HepG2 (cell line): ENCODE data around the gene LUM. TPM values are rescaled to one million over a fixed set of nuclear protein-coding genes. Genes with fewer than 3 reads are reported as not detected.

Source experiments
- ATAC-seq: fragments of 200-7000 bp; cut with Tn5 transposase; 3 replicates; pipeline ENCODE4 v1.9.1; 2020; ENCODE audit warnings: mild to moderate bottlenecking, moderate library complexity
- BruUV-seq: library from RNA; stranded (reverse); fragments of 400-500 nt; replicated peaks from 2 replicates; lab custom pipeline; 2021; lab: Mats Ljungman, UMichigan
- CTCF ChIA-PET: fragments of 300-600 bp; formaldehyde crosslinking; extraction: SDS; loops from one replicate; lab custom pipeline; 2021; ENCODE audit warnings: low total read pairs, inconsistent platforms, low intra/inter-chr PET ratio; lab: Yijun Ruan, JAX
- POLR2A ChIA-PET: fragments of 350-600 bp; sonication (Branson Sonifier 250); formaldehyde crosslinking; loops from one replicate; lab custom pipeline; 2020; ENCODE audit warnings: antibody characterized with exemption, inconsistent platforms; lab: Yijun Ruan, JAX
- DNase-seq: peaks from one replicate; pipeline ENCODE4 v3.0.0-alpha.2; 2015; ENCODE audit warnings: low spot score
- FAIRE-seq: peaks from 3 replicates; lab custom pipeline; 2011; peaks lifted over from hg19 to GRCh38; lab: Jason Lieb, UNC
- H2AFZ ChIP-seq: one replicate; pipeline ENCODE4 v1.6.1; 2011; ENCODE audit warnings: low read length, inconsistent platforms
- H3K27ac ChIP-seq: fragments of 300-600 bp; 3 replicates; pipeline ENCODE4 v1.8.0; 2011; ENCODE audit warnings: mixed run types, mild to moderate bottlenecking, mixed read lengths, low read length, inconsistent platforms; ENCODE audit not compliant: insufficient read depth; ENCODE audit errors: extremely low read length
- H3K27me3 ChIP-seq, 2 experiments: fragments of 200-600 bp in 1 of 2; 2 replicates in 1 of 2; 3 replicates in 1 of 2; pipeline versions ENCODE4 v1.6.0 to v1.8.0; 2011; ENCODE audit warnings: low read length in 2 of 2, mild to moderate bottlenecking in 2 of 2, moderate library complexity in 2 of 2, inconsistent platforms in 1 of 2; ENCODE audit not compliant: insufficient read depth in 2 of 2, control insufficient read depth in 1 of 2
- H3K36me3 ChIP-seq, 2 experiments: fragments of 200-600 bp in 1 of 2; replicated peaks in 1 of 2; 2 replicates in 1 of 2; 3 replicates in 1 of 2; pipeline versions ENCODE4 v1.5.1 to v1.8.0; 2011; ENCODE audit warnings: low read length in 2 of 2, inconsistent platforms in 1 of 2; ENCODE audit not compliant: insufficient read depth in 2 of 2, control insufficient read depth in 1 of 2
- H3K4me1 ChIP-seq: 2 replicates; pipeline ENCODE4 v1.5.1; 2012; ENCODE audit warnings: low read length, inconsistent platforms; ENCODE audit not compliant: insufficient read depth
- H3K4me2 ChIP-seq: 2 replicates; pipeline ENCODE4 v1.6.0; 2011; ENCODE audit warnings: low read depth, low read length, inconsistent platforms
- H3K4me3 ChIP-seq, 3 experiments: fragments of 200-600 bp in 1 of 3; sonication (generic), shearing (Covaris generic) in 1 of 3; replicated peaks in 1 of 3; 2 replicates each; pipeline ENCODE4 v1.5.1; 2011 to 2016; ENCODE audit warnings: low read length in 3 of 3, inconsistent platforms in 2 of 3, low read depth in 2 of 3, mild to moderate bottlenecking in 2 of 3, control low read depth in 1 of 3, mixed read lengths in 1 of 3; ENCODE audit not compliant: insufficient read depth in 1 of 3
- H3K79me2 ChIP-seq: one replicate; pipeline ENCODE4 v1.6.1; 2011; ENCODE audit warnings: low read length, inconsistent platforms; ENCODE audit not compliant: insufficient read depth
- H3K9ac ChIP-seq: 2 replicates; pipeline ENCODE4 v1.6.0; 2011; ENCODE audit warnings: mild to moderate bottlenecking, low read depth, low read length, inconsistent platforms; ENCODE audit not compliant: insufficient read depth
- H3K9me3 ChIP-seq: 2 replicates; pipeline ENCODE4 v1.5.1; 2012; ENCODE audit warnings: mild to moderate bottlenecking, low read length
- H4K20me1 ChIP-seq: 2 replicates; pipeline ENCODE4 v1.6.0; 2011; ENCODE audit warnings: inconsistent platforms, mild to moderate bottlenecking, low read length, moderate library complexity; ENCODE audit not compliant: insufficient read depth
- BHLHE40 ChIP-seq: IDR thresholded peaks from 2 replicates; pipeline ENCODE4 v1.6.1; 2011; ENCODE audit warnings: low read length, improper control_type of control experiment
- CHD2 ChIP-seq: IDR thresholded peaks from 2 replicates; pipeline ENCODE4 v1.6.1; 2011; ENCODE audit warnings: low read depth, low read length, improper control_type of control experiment
- DR1 ChIP-seq: sonication (generic); formaldehyde crosslinking; IDR thresholded peaks from 2 replicates; pipeline ENCODE4 v1.8.0; 2021; ENCODE audit warnings: mild to moderate bottlenecking, missing genetic modification reagents, inconsistent platforms
- FLYWCH1 ChIP-seq: sonication (generic); formaldehyde crosslinking; IDR thresholded peaks from 2 replicates; pipeline ENCODE4 v1.8.1; 2023; ENCODE audit warnings: mild to moderate bottlenecking, missing genetic modification reagents
- HES4 ChIP-seq: sonication (generic); formaldehyde crosslinking; IDR thresholded peaks from 2 replicates; pipeline ENCODE4 v1.9.0; 2021; ENCODE audit warnings: mild to moderate bottlenecking, missing genetic modification reagents, borderline replicate concordance
- HMGXB4 ChIP-seq, 2 experiments: sonication (generic) in 1 of 2; formaldehyde crosslinking in 1 of 2; IDR thresholded peaks; 2 replicates each; pipeline versions ENCODE4 v1.4.0 to v1.6.1; 2018 to 2020; ENCODE audit warnings: missing genetic modification reagents in 2 of 2, borderline replicate concordance in 1 of 2, low read depth in 1 of 2, mild to moderate bottlenecking in 1 of 2, missing biosample characterization in 1 of 2
- NFRKB ChIP-seq: fragments of 450-650 bp; IDR thresholded peaks from 2 replicates; pipeline ENCODE4 v1.6.1; 2017
- STAT5B ChIP-seq: sonication (generic); formaldehyde crosslinking; IDR thresholded peaks from 2 replicates; pipeline ENCODE4 v1.4.0; 2020; ENCODE audit warnings: missing genetic modification reagents
- TAF15 ChIP-seq: fragments of 200-400 bp; formaldehyde crosslinking; IDR thresholded peaks from one replicate; pipeline ENCODE4 v1.6.1; 2018; ENCODE audit warnings: mild to moderate bottlenecking, low read depth, low read length; ENCODE audit not compliant: poor library complexity, severe bottlenecking
- UBTF ChIP-seq: sonication (generic); formaldehyde crosslinking; IDR thresholded peaks from 2 replicates; pipeline ENCODE4 v1.4.0; 2020; ENCODE audit warnings: mild to moderate bottlenecking, missing genetic modification reagents
- ZBTB49 ChIP-seq: sonication (generic); formaldehyde crosslinking; IDR thresholded peaks from 2 replicates; pipeline ENCODE4 v1.4.0; 2020; ENCODE audit warnings: missing genetic modification reagents, borderline replicate concordance
- ZMAT5 ChIP-seq: sonication (generic); formaldehyde crosslinking; IDR thresholded peaks from 2 replicates; pipeline ENCODE4 v1.5.0; 2020; ENCODE audit warnings: mild to moderate bottlenecking, low read depth, missing genetic modification reagents, borderline replicate concordance
- ZNF282 ChIP-seq: fragments of 450-650 bp; IDR thresholded peaks from 2 replicates; pipeline ENCODE4 v1.6.1; 2018; ENCODE audit not compliant: partially characterized antibody
- ZNF383 ChIP-seq: sonication (generic); formaldehyde crosslinking; IDR thresholded peaks from 2 replicates; pipeline ENCODE4 v1.4.0; 2020; ENCODE audit warnings: missing genetic modification reagents, mild to moderate bottlenecking, borderline replicate concordance
- ZNF550 ChIP-seq: sonication (generic); formaldehyde crosslinking; IDR thresholded peaks from 2 replicates; pipeline ENCODE4 v1.4.0; 2020; ENCODE audit warnings: mild to moderate bottlenecking, missing genetic modification reagents, borderline replicate concordance
- ZNF737 ChIP-seq: sonication (generic); formaldehyde crosslinking; IDR thresholded peaks from 2 replicates; pipeline ENCODE4 v1.5.0; 2020; ENCODE audit warnings: missing genetic modification reagents, mild to moderate bottlenecking, borderline replicate concordance
- WGBS: methylation state at CpG from one replicate; pipeline ENCODE4 v1.1.6; 2017; ENCODE audit warnings: low lambda C conversion rate; 5-methylcytosine and 5-hydroxymethylcytosine counted together
- in situ Hi-C: cut with HindIII; loops from 2 replicates; pipeline ENCODE4 v1.10.0; 2017; ENCODE audit warnings: low pct_unique_long_range_greater_than_20kb; ENCODE audit not compliant: extremely low pct_ligation_motif_present
- intact Hi-C: fragments of 100-400 bp; cut with micrococcal nuclease; formaldehyde crosslinking; loops from one replicate; pipeline ENCODE4 v1.10.0; 2022; ENCODE audit not compliant: unreplicated experiment
- polyA plus RNA-seq, 8 experiments: library from polyadenylated mRNA; depleted of rRNA in 3 of 8; stranded (reverse) in 7 of 8; unstranded in 1 of 8; fragments of >200 nt; fragmentation: Illumina TruSeq in 4 of 8; extraction: Trizol in 4 of 8; gene quantifications; 2 replicates each; pipeline versions ENCODE4 v1.2.1 to v1.2.3, GENCODE V29; 2011 to 2016; ENCODE audit warnings: low read depth in 4 of 8, missing spikeins in 1 of 8, mixed read lengths in 1 of 8; ENCODE audit not compliant: insufficient read depth in 1 of 8
- total RNA-seq, 5 experiments: library from RNA; depleted of rRNA; stranded (reverse); fragments of >200 nt; fragmentation: Illumina TruSeq; extraction: Trizol; gene quantifications; 2 replicates each; pipeline ENCODE4 v1.2.3, GENCODE V29; 2016; ENCODE audit warnings: low read depth in 1 of 5

Gene LUM
- total and polyA plus RNA-seq, 2 of the 13 experiments (the other 11 are each of a cell fraction or from before 2014, with no cell fraction given): not detected

GRCh38 chr12:91110311-91110924 is 876 bp downstream of the LUM start:
- ChIA-PET POLR2A (no interaction called here), CTCF (no interaction called here)
- TF ChIP-seq UBTF (CRISPR knock-in tag) (no peak), FLYWCH1 (no peak), ZNF383 (CRISPR knock-in tag) (no peak), ZNF282 (no peak), ZBTB49 (CRISPR knock-in tag) (no peak), BHLHE40 (no peak), DR1 (CRISPR knock-in tag) (no peak), HMGXB4 (CRISPR knock-in tag; IDR thresholded peaks at IDR 0.05; ENCODE audit: borderline replicate concordance in 1 of 2, low read depth in 1 of 2) (no peak), NFRKB (no peak), TAF15 (no peak), HES4 (no peak), ZNF550 (no peak), ZNF737 (CRISPR knock-in tag) (no peak), STAT5B (CRISPR knock-in tag) (no peak), ZMAT5 (CRISPR knock-in tag) (no peak), CHD2 (no peak)
- no peak overlapping the region for H2AFZ ChIP-seq
- in situ Hi-C loops: no loop called here
- H3K9ac ChIP-seq: no peak overlapping the region
- no peaks in the 10 kb centered on the region for H3K9me3 ChIP-seq
- DNase-seq (no peak), FAIRE-seq (no peak), ATAC-seq (no peak)
- no peak overlapping the region for H3K27ac ChIP-seq
- no peaks in the 10 kb centered on the region for H3K79me2 ChIP-seq
- no peaks in the 10 kb centered on the region for H4K20me1 ChIP-seq
- no peak overlapping the region for H3K4me2 ChIP-seq
- BruUV-seq: no TSS peak
- no peak overlapping the region for H3K4me3 ChIP-seq
- WGBS: 2% methylated on average over 5 of the region's 5 CpGs
- no peaks in the 10 kb centered on the region for H3K4me1 ChIP-seq
- intact Hi-C loops: no loop called here
- no peaks in the 10 kb centered on the region for H3K36me3 ChIP-seq
- no peaks in the 10 kb centered on the region for H3K27me3 ChIP-seq
